Neuron (in vitro differentiated cells): ENCODE data around the gene OPN1LW.
"Not testable (repeated sequence)": the region's sequence is repeated elsewhere in the genome, so short reads cannot be mapped to it uniquely, and the experiment has no call there.

Experiments used
- H2AFZ ChIP-seq: one replicate; pipeline ENCODE4 v1.6.1; 2013; ENCODE audit warnings: low read depth, mild to moderate bottlenecking, inconsistent platforms, low read length, moderate library complexity
- H3K27me3 ChIP-seq: one replicate; pipeline ENCODE4 v1.6.1; 2013; ENCODE audit warnings: low read length; ENCODE audit not compliant: insufficient read depth
- H3K36me3 ChIP-seq: one replicate; pipeline ENCODE4 v1.6.1; 2013; ENCODE audit warnings: low read length; ENCODE audit not compliant: insufficient read depth
- H3K4me1 ChIP-seq: one replicate; pipeline ENCODE4 v1.6.1; 2013; ENCODE audit warnings: low read length; ENCODE audit not compliant: insufficient read depth
- H3K4me3 ChIP-seq: 2 replicates; pipeline ENCODE4 v1.5.1; 2013; ENCODE audit warnings: mild to moderate bottlenecking, low read length, moderate library complexity
- H3K9me3 ChIP-seq: one replicate; pipeline ENCODE4 v1.6.1; 2013; ENCODE audit warnings: low read length

The OPN1LW gene

DNA sequence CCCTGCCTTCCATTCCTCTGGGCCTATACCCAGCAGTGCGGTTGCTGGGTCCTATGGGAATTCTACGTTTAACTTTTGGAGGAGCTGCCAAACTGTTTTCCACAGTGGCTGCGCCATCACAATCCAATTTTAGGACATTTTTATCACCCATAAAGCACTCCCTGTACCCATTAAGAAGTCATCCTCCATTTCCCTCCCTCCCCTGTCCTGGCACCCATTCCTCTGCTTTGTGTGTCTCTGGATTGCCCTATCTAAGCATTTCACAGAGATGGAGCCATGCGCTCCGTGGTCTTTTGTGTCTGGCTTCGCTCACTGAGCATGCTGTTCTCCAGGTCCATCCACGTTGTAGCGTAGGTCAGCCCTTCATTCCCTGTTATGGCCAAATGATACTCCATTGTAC lies 1.7 kb upstream of the OPN1LW start:
- Histone ChIP-seq H3K4me3 (no peak overlapping the region), H2AFZ (no peak overlapping the region), H3K4me1 (no peaks in the 10 kb centered on the region), H3K27me3 (peaks cover 26% of the 10 kb centered on the region), H3K36me3 (no peaks in the 10 kb centered on the region), H3K9me3 (no peaks in the 10 kb centered on the region)

DNA sequence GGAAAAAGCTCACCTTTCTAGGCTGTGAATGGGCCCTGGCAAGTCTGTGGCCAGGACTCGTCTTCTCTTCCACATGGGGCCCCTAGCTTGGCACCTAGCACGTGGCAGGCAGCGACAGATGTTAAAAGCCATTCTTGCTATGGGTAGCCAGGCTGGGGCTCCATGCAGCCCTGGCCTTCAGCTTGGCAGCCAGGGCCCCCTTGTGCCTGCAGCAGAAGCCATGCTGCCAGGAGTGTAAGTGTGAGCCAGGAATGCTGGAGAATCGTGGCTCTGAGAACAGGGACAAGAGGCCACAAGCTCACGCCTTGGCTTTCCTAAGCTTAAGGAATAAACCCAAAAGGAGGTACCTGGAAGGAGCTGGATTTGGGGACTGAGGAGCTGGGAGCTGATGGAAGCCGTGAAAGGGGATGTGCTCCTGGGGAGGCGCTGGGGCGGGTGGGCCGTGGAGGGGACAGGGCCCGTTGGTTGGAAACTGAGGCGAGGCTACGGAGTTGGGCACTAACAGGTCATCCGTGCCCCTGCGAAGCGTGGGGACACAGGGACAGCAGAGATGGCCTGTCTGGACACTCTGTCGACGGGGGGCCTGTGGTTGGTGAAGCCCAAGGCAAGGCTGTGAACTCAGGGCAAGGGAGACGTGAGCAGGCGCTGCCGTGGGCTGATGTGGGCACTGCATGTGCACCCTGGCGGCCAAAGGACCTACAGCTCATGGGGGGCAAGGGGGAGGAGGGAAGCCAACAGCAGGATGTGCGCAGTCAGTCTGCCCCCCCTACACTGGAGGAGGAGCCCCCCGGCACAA lies 895 bp upstream of the OPN1LW start:
- no peaks in the 10 kb centered on the region for H3K9me3 ChIP-seq
- H3K4me1 ChIP-seq = no peaks in the 10 kb centered on the region
- no peak overlapping the region for H3K4me3 ChIP-seq
- H3K27me3 ChIP-seq = peaks cover 26% of the 10 kb centered on the region
- no peak overlapping the region for H2AFZ ChIP-seq
- no peaks in the 10 kb centered on the region for H3K36me3 ChIP-seq

DNA sequence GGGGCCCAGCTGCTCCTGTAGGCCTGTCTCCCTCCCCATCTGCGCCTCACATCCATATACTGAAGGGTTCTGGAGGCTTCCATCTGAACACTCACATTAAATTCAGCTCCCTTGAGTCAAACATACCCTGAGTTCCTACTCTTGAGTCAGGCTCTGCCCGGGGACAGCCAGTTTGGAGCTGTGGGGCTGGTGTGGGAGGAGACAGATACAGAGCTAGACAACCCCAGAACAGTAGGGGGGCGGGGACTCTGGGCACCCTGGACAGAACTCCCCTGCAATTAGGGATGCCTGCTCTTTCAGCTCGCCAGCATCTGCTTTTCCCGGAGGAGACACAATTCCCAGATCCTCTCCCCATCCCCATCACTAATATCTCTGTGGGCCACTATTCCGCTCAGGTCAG lies 7.0 kb downstream of the OPN1LW start:
- not testable (repeated sequence) for H2AFZ ChIP-seq, H3K4me1 ChIP-seq, H3K9me3 ChIP-seq, H3K4me3 ChIP-seq, H3K36me3 ChIP-seq, H3K27me3 ChIP-seq

DNA sequence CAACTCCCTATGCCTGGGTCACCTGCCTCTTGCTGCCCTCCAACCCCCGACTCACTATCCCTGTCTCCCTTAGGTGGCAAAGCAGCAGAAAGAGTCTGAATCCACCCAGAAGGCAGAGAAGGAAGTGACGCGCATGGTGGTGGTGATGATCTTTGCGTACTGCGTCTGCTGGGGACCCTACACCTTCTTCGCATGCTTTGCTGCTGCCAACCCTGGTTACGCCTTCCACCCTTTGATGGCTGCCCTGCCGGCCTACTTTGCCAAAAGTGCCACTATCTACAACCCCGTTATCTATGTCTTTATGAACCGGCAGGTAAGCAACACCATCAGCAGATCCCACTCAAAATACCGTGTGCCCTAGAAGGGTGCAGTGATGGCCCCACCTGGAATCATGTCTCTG lies 12.2 kb downstream of the OPN1LW start:
- not testable (repeated sequence) for H3K4me3 ChIP-seq, H2AFZ ChIP-seq, H3K36me3 ChIP-seq, H3K9me3 ChIP-seq, H3K4me1 ChIP-seq, H3K27me3 ChIP-seq

DNA sequence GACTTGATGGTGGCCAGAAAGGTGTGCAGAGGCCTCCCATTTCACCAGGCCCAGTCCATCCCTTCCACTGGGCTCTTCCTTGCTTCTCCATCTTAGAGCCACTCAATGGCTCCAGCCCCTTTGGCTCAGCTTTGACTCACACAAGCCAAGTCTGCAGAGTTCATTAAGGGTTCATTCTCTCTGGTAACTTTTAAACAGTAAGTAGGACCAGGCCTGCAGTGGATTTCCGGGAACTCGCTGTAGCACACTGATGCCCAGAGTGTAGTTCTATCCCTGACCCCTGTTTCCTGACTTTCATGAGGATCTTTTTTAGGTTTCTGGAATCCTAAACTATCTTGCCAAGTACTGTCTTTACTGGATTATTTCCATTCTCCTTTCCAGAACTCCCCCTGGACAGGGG lies 13.2 kb downstream of the OPN1LW start:
- not testable (repeated sequence) for H3K27me3 ChIP-seq, H3K9me3 ChIP-seq, H3K4me3 ChIP-seq, H3K36me3 ChIP-seq, H3K4me1 ChIP-seq, H2AFZ ChIP-seq

DNA sequence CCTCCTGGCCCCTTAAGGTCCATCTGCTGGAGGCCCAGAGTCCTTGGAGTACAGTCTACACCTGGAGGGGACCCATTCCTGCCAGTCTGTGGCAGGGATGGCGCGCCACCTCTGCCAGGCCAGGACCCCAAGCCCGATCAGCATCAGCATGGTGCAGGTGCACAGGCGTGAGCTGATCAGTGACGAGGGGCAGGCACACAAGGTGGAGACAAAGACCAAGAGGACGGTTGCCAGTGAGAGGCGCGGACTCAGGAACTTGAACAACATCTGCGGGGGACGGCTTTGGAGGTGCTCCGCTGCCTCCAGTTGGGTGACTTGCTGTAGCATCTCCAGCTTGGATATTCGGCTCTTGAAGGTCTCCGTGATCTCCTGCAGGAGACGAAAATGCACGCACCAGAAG lies 15.3 kb downstream of the OPN1LW start:
- not testable (repeated sequence) for H3K9me3 ChIP-seq, H3K4me3 ChIP-seq, H3K4me1 ChIP-seq, H3K27me3 ChIP-seq, H3K36me3 ChIP-seq, H2AFZ ChIP-seq

DNA sequence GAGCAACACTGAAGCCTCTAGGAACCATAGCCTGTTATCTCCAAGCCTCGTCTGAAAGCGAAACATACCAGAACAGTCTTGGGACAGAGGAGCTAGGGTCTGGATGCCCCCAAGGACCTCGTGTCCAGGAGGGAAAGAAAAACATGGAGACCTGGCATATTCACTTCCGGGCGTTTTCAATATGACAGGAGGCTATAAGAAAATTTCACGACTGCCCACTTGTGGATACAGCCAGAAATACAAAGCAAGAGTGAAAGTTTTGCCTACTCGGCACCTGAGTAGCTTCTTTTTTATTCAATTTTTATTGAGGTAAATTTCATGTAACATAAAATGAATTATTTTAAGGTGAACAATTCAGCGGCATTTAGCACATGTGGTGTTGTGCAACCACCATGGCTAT lies 20.9 kb downstream of the OPN1LW start:
- not testable (repeated sequence) for H3K36me3 ChIP-seq, H3K9me3 ChIP-seq, H3K4me3 ChIP-seq, H3K4me1 ChIP-seq, H2AFZ ChIP-seq, H3K27me3 ChIP-seq

DNA sequence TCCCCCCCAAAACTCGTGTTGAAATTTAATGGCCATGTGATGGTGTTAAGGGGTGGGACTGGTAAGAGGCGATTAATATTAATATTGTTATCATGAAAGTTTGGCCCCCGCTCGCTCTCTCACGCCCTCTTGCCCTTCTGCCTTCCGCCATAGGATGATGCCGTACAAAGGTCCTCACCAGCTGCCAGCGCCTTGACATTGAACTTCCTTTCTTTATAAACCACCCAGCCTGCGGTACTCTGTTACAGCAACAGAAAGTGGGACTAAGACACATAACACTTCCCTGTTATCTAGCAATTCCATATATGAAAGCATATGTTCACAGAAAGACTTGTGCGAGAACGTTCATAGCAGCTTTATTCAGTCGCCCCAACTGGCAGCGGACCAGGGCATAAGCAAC lies 24.3 kb downstream of the OPN1LW start:
- not testable (repeated sequence) for H3K27me3 ChIP-seq, H3K9me3 ChIP-seq, H3K36me3 ChIP-seq, H2AFZ ChIP-seq, H3K4me3 ChIP-seq, H3K4me1 ChIP-seq

DNA sequence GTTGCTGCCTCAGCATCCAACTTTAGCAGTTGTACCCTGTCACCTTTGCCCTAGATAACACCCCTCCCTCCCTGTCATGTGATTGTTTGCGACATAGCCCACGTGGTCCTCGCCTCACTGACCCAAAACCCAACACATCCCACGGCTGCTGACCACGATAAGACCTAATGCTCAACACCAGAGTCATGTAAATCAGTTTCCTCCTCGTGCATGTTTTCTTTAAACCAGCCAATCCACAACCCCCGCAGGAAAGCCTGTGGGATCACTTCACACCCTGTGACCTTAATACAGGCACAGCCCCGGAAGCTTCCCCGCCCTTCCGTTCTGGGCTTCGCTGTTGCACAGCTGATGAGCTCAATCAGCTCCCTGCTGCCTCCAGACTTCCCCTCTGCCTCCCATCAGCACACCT lies 28.5 kb downstream of the OPN1LW start:
- H3K4me1 ChIP-seq, H3K9me3 ChIP-seq, H3K4me3 ChIP-seq, H3K36me3 ChIP-seq, H3K27me3 ChIP-seq, H2AFZ ChIP-seq: not testable (repeated sequence)

DNA sequence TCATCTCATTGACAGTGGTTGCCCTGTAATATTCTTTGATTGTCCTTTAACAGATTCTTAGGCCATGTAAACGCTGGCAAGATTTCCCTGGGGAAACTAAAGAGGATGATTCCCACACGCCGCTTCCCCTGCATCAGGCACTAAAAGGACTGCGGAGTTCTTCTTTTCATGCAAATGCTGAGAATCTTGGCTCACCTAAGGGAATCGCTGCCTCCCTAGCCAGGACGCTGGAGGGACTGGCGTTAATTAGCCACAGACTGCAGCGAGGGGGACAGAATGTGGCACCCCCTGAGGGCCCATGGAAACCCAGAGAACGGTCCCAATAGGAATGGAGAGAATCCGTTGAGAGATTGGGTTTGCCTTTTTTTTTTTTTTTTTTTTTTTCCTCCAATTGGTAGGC lies 30.3 kb downstream of the OPN1LW start:
- not testable (repeated sequence) for H3K27me3 ChIP-seq, H3K36me3 ChIP-seq, H2AFZ ChIP-seq, H3K9me3 ChIP-seq, H3K4me3 ChIP-seq, H3K4me1 ChIP-seq

DNA sequence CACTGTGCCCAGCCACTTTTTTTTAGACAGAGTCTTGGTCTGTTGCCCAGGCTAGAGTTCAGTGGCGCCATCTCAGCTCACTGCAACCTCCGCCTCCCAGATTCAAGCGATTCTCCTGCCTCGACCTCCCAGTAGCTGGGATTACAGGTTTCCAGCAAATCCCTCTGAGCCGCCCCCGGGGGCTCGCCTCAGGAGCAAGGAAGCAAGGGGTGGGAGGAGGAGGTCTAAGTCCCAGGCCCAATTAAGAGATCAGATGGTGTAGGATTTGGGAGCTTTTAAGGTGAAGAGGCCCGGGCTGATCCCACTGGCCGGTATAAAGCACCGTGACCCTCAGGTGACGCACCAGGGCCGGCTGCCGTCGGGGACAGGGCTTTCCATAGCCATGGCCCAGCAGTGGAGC lies 38.3 kb downstream of the OPN1LW start, which contains the start of gene OPN1MW:
Gene OPN1MW (plus strand): TSS at position 301 of the 400 bp plus-strand sequence. CDS start 82 bp downstream, at position 383.
- H3K9me3 ChIP-seq, H3K4me3 ChIP-seq, H3K4me1 ChIP-seq, H3K36me3 ChIP-seq, H3K27me3 ChIP-seq, H2AFZ ChIP-seq: not testable (repeated sequence)

DNA sequence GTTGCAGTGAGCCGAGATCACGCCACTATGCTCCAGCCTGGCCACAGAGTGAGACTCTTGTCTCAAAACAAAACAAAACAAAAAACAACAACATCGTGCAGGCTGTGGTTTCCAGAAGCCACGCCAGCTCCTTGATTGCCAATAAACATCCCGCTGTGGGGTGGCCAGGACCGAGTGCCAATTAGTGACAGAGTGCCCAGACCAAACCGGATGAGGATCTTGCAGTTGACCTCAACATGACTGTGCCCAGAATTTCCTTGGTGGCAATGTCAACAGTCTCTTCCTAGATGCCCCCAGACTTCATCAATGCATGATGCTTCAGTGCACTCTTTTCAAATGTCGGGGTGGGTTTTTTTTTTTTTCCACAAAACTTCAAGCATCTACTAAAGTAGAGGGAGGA lies 39.8 kb downstream of the OPN1LW start:
- not testable (repeated sequence) for H2AFZ ChIP-seq, H3K27me3 ChIP-seq, H3K9me3 ChIP-seq, H3K4me3 ChIP-seq, H3K4me1 ChIP-seq, H3K36me3 ChIP-seq

DNA sequence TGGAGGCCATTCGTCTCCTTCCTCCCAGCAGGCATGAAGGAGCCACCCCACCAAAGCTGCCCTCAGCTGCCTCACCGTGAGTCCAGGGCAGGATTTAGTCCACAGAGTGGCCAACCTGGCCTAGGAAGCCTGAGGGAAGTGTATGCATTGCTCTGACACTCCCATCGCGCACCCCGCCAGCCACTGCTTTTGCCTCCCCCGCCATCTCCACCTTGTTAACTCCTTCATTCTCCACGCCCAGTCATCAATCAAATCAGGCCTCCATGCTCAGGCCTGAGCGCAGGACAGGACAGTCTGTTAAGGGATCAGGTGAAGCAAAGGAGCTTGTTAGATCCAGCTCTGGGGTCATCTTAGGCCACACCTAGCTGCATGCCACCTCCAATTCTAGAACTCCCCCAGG lies 48.8 kb downstream of the OPN1LW start:
- H2AFZ ChIP-seq, H3K4me1 ChIP-seq, H3K9me3 ChIP-seq, H3K36me3 ChIP-seq, H3K4me3 ChIP-seq, H3K27me3 ChIP-seq: not testable (repeated sequence)

DNA sequence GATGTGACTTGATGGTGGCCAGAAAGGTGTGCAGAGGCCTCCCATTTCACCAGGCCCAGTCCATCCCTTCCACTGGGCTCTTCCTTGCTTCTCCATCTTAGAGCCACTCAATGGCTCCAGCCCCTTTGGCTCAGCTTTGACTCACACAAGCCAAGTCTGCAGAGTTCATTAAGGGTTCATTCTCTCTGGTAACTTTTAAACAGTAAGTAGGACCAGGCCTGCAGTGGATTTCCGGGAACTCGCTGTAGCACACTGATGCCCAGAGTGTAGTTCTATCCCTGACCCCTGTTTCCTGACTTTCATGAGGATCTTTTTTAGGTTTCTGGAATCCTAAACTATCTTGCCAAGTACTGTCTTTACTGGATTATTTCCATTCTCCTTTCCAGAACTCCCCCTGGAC lies 50.3 kb downstream of the OPN1LW start:
- not testable (repeated sequence) for H3K36me3 ChIP-seq, H2AFZ ChIP-seq, H3K9me3 ChIP-seq, H3K4me3 ChIP-seq, H3K4me1 ChIP-seq, H3K27me3 ChIP-seq
